Activated T-helper 1 cell treated with anti-CD3 and anti-CD28 coated beads, Interleukin-2, amount 50 U/mL, for 16 hours (primary cell): ENCODE results near the gene PTGER1.
"Not testable (repeated sequence)": the region's sequence is repeated elsewhere in the genome, so short reads cannot be mapped to it uniquely, and the experiment has no call there.

Experiments used
- DNase-seq, 2 donors: peaks; one replicate each; pipeline ENCODE4 v3.0.0-alpha.2; 2020; ENCODE audit warnings: low read depth in 1 of 2, low spot score in 1 of 2

PTGER1 gene

DNA sequence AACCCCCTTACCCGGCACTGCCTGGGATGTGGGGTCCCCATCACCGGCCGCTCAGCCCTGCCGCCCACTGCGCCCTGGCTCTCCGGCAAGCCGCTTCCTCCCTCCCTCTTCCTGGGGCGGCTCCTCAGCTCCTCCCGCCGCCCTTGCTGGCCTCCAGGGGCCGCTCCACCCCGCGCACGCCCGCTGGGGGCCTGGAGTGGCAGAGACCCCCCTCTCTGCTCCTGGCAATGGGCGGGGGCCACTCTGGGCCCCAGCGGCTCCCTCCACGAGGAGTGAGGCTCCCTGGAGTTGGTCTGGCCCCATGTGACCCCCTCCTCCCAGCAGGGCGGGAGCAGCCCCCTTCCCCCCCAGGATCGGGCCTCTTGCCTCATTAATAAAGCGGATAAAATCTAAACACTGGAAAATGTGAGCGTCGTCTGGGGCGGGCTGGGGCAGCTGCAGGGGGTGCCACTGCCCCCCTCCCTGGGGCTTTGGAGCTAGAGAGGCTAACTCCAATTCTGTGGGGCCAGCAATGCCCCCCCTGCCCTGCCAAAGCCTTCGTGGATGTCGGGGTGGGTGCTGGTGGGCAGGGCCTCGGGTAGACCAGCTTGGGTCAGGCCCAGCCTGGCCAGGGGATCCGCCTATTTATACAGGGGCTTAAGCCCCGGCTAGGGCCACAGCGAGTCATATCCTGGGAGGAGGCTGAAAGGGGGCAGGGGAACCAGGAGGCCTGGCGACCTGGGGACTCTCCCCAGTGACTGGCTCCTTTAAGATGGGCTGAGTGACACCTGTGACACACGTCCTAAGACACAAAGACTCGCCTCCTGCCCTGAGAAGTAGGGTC is at the start of gene PTGER1:
TSS of gene PTGER1 (minus strand) at position 104 of the 823 bp plus-strand sequence. CDS start 1,034 bp downstream, outside the sequence.
- no peak for DNase-seq

DNA sequence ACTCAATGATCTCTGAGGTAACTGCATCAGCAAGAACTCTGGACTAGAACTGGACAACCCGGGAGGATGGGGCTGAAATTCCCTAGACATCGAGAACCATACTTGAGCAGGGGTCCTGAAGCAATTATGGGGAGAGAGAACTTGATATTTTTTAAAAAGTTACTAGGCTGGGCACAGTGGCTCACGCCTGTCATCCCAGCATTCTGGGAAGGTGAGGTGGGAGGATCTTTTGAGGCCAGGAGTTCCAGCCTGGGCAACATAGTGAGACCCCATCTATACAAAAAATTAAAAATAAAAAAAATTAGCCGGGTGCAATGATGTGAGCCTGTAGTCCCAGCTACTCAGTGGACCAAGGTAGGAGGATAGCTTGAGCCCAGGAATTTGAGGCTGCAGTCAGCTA is 45.4 kb upstream of the PTGER1 start:
- no peak for DNase-seq

- DNase-seq, result no peak
Observed at GRCh38 chr19:14519860-14520407, 44.8 kb upstream of the PTGER1 start.

DNA sequence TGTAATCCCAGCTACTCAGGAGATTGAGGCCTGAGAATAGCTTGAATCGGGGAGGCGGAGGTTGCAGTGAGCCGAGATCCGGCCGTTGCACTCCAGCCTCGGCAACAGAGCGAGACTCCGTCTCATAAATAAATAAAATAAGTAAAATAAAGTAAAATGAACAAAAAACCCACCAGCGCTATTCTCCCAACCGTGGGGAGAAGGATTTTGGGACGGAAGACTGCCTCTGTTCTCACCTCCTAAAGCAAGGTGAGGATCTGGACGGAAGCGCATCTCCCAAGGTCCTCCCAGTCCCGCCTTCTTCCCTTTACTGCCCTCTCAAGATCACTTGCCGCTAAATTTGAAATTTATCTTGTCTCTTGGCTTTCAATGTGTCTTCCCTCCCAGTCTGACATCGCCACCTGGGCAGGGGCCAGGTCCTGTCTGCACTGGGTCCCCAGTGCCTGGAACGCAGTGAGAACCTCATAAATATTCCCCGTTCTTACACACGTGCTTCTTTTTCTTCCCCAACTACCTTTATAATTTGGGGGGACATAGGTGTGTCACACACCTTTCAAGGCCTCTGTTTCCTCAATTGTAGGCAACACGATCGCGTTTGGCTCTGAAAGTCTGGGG is 44.2 kb upstream of the PTGER1 start:
- DNase-seq, result no peak

- DNase-seq, result peak; percentile 23 to 54
Observed at GRCh38 chr19:14517840-14518505, 42.8 kb upstream of the PTGER1 start, which contains the start of gene DNAJB1. Gene DNAJB1, minus strand, starts transcription at chr19:14518397. Its CDS starts 48 bp downstream, at chr19:14518349.

GRCh38 chr19:14517446-14517839 is 42.3 kb upstream of the PTGER1 start:
- no peak for DNase-seq

DNA sequence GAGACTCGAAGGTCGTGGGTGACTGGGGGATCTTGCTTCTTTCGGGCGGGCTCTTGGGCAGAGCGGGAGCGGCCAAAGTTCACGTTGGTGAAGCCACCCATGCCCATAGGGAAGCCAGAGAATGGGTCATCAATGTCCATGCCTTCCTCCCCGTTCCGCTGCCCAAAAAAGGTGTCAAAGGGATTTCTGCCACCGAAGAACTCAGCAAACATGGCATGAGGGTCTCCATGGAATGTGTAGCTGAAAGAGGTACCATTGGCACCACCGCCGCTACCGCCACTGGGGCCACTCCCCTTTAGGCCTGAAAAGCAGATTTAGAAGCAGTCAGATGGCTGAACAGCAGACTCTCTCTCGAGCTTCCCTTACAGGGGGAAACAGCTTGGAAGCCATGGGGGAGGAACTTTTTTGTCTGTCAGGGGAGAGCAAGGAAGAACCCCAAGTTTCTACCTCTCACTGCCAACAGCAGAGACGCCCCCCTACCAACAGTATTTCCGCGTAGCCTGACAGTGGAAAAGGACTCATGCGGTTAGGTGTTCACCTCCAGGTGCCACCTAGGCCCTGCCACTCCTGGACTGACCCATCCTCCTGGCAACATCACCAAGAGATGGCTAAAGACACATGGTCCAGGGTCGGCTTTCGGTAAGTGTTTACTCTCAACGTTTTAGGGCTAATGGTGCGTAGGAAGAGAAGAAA is 41.7 kb upstream of the PTGER1 start:
- no peak for DNase-seq

DNA sequence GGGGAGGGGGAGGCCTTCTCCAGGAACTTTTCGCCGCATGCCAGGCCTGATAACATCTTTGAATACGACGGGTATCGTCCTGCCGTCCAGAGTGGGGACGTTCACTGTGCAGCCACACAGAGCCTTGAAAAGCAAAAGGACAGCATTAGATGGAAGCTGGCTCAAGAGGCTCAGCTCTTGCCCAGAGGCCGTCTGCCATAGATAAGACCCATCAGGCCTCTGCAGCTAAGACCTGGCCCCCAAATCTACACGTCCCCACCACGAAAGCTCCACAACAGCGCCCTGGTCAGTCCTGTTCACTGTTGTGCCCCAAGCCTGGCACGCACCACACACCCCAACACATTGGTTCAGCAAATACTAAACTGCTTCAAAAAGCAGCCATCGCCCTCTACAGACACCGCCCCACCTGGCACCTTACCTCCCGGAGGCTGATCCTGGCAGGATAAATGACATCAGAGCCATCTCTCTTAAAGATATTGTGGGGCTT is 40.9 kb upstream of the PTGER1 start:
- no peak for DNase-seq

DNA sequence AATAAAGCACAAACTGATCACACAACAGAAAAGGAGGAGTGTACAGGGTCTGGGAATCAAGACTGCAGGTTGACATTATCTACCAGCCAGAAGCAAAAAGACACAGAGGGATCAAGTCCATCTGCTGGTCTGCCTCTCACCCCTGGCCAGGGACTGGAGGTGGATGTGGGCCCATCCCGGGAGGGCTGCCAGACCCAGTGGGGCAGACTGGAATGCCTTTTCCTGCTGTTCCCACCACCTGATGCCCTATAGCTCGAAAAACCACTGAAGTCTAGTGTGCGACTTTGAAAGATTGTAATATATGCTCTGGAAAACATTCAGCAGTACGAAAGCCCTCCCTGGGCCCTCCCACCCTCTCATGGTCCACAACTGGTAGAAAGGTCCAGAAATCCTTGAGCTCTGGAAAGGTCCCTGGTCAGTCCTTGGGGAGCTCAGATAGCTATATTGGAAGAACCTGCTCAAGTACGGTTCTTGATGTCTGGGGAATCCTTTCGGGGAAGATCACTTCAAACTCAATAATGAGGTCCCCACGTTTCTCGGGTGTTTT is 40.4 kb upstream of the PTGER1 start:
- DNase-seq, result no peak

DNA sequence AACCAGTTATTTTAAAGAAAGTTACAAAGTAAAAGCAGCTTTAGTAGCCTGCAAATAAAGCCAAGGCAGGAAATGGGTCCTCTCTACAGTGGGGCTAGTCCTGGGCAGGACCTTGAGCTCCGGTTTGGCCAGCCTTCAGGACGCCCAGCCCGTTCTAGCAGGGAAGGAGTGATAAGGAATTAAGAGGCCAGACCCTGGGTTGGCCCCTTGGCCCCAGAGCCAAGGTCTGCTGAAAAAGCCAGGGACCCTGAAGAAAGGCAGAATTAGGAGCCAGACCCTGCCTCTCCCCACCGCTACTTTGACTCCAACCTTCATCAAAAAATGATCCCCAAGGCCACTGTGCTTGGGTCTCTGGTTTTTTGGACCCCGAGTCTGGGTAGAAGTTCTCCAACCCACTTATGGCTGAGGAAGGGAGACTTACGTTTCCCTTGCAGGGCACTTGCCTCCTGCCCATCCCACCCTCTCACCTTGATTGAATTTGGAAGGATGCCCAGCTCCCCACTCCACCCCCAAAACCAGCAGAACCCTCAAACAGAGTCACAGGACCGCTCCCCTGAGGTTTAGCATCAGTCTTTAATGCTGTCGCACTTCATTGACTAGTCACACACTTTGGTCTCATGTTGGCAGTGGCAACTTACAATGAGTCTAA is 39.2 kb upstream of the PTGER1 start:
- DNase-seq, result no peak

DNA sequence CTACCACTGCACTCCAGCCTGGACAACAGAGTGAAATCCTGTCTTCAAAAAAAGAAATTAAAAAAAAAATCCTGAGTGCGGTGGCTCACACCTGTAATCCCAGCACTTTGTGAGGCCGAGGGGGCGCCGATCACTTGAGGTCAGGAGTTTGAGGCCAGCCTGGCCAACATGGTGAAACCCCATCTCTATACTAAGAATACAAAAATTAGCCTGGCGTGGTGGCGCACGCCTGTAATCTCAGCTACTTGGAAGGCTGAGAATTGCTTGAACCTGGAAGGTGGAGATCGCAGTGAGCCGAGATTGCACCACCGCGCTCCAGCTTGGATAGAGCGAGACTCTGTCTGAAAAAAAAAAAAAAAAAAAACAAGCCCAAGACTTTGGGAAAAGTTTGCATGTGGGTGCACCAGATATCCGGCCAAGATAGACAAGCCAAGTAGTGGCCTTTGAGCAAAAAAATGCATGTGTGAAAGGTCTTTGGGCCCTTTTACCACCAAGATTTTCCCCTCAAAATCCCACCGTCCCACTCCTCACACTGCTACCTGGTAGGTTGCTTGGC is 37.3 kb upstream of the PTGER1 start:
- DNase-seq, result no peak

DNA sequence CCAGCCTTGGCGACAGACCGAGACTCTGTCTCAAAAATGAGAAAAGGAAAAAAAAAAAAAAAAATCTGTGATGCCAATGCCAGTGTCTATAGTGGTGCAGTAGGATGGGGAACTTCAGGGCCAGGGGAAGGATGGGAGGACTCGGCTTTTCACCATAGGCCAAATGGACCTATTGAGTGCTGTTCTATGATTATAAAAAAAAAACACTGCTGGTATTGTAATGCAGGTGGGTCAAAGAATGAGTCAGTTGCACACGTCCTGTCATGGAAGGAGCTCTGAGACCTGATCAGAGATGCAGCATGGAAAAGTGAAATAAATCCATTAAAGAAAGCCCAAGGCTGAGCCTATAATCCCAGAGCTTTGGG is 36.1 kb upstream of the PTGER1 start:
- DNase-seq, result no peak

- no peak for DNase-seq
Observed at GRCh38 chr19:14510311-14511228, 35.4 kb upstream of the PTGER1 start.

DNA sequence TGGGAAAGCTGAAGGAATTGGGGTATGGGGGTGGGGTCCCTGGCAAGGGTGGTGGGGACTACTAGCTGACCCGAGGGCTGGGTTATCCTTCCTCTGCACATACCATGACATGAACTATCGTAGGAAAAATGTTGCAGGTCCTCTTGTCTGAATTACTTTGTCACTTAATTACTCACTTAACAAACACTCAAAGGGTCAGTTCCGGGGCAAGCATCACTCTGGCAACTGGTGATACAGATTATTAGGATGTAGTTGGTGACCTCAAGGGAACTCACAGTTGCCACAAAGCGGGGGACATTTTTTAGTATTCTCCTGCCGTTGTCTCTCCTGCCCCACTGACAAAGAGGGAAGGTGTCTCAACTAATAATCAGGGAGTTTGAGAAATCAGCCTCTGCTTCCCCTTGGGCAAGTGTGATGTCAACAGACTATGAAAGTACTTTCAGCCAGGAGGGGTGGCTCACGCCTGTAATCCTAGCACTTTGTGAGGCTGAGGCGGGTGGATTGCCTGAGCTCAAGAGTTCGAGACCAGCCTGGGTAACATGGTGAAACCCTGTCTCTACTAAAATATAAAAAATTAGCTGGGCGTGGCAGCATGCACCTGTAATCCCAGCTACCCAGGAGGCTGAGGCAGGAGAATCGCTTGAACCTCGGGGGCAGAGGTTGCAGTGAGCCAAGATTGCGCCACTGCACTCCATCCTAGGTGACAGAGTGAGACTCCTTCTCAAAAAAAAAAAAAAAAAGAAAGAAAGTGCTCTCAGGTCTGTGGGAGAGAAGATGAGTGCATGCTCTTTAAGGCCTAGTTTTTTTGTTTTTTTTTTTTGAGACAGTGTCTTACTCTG is 32.8 kb upstream of the PTGER1 start:
- no peak for DNase-seq

DNA sequence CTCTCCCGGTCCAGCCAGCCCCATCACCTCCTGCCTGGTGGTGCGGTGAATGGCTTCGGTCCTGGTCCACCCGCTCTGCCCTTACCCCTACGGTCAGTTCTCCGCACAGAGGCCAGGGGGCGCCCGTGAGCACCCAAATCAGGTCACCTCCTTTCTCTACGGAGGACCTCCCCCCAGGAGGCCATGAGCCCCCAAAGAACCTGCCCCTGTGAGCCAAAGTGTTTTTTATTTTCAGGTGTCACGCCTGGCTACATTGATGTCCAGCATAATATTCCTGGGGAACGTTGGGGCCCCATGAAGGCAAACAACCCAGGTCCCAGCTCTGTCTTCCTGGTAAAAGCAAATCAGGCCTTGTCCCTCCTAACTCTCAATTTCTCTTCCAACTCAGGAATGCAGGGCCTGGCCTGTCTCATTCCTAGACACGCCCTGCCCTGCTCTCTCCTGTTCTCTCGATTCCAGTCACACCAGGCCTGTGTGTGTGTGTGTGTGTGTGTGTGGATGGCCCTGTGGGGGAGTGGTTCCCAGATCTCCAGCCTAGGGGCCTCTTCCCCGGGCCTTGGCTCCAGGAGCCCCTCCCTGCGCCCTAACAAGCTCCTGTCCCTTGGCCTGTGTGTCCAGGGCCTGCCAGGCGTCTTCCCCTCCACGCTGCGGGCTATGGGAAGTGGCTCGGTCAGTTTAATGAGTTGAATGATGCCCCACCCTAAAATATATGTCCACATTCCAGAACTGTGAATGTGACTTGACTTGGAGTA is 30.5 kb upstream of the PTGER1 start:
- peak; percentile 48 to 60 for DNase-seq

DNA sequence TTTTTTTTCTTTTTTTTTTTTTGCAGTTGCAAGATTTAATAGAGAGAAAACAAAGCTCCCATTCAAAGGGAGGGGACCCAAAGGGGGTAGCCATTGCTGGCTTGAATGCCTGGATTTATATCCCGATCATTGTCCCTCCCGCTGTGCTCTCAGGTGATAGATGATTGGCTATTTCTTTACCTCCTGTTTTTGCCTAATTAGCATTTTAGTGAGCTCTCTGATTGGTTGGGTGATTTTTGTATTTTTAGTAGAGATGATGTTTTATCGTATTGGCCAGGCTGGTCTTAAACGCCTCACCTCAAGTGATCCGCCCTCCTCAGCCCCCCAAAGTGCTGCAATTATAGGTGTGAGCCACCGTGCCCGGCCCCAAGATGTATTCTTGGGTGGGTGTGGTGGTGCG is 29.4 kb upstream of the PTGER1 start:
- not testable (repeated sequence) for DNase-seq

GRCh38 chr19:14503285-14503684 is 28.1 kb upstream of the PTGER1 start:
- no peak for DNase-seq
